Esophagus muscularis mucosa (tissue), 4 donors: Measurements from ENCODE around the gene RALGAPA1. TPM values are rescaled to one million over a fixed set of nuclear protein-coding genes. Genes with fewer than 3 reads are reported as not detected.
"Not testable (repeated sequence)": the region's sequence is repeated elsewhere in the genome, so short reads cannot be mapped to it uniquely, and the experiment has no call there.

Experiments used
- DNase-seq: peaks from one replicate; pipeline ENCODE4 v3.0.0-alpha.2; 2017; ENCODE audit errors: extremely low spot score
- H3K27ac ChIP-seq, 4 donors: fragments of 200-600 bp; sonication (generic); replicated peaks in 1 of 4; 1 replicate in 3 of 4; 2 replicates in 1 of 4; pipeline ENCODE4 v1.5.1; 2016 to 2019; ENCODE audit warnings: mild to moderate bottlenecking in 1 of 4
- H3K27me3 ChIP-seq, 4 donors: fragments of 200-600 bp; sonication (generic); one replicate each; pipeline versions ENCODE4 v1.5.1 to v1.6.0; 2016 to 2019
- H3K36me3 ChIP-seq, 4 donors: fragments of 200-600 bp; sonication (generic); one replicate each; pipeline ENCODE4 v1.5.1; 2016 to 2019
- H3K4me1 ChIP-seq, 4 donors: fragments of 200-600 bp; sonication (generic); one replicate each; pipeline ENCODE4 v1.5.1; 2016 to 2019
- H3K4me3 ChIP-seq, 4 donors: fragments of 200-600 bp; sonication (generic); 1 replicate in 2 of 4; 2 replicates in 2 of 4; pipeline ENCODE4 v1.5.1; 2016 to 2019; ENCODE audit warnings: mild to moderate bottlenecking in 4 of 4, moderate library complexity in 1 of 4
- H3K9me3 ChIP-seq, 4 donors: fragments of 200-600 bp; sonication (generic); 1 replicate in 3 of 4; 2 replicates in 1 of 4; pipeline ENCODE4 v1.5.1; 2016 to 2019
- CTCF ChIP-seq, 3 experiments: fragments of 200-600 bp in 2 of 3; fragments of 450-650 bp in 1 of 3; sonication (generic) in 2 of 3; IDR thresholded peaks; one replicate each; pipeline ENCODE4 v1.5.1; 2017 to 2019; ENCODE audit warnings: antibody characterized with exemption in 3 of 3, mild to moderate bottlenecking in 2 of 3, moderate library complexity in 1 of 3
- EP300 ChIP-seq: sonication (generic); formaldehyde crosslinking; IDR thresholded peaks from one replicate; pipeline ENCODE4 v1.6.1; 2017; ENCODE audit warnings: antibody characterized with exemption
- POLR2A ChIP-seq: fragments of 450-650 bp; IDR thresholded peaks from one replicate; pipeline ENCODE4 v1.6.1; 2017; ENCODE audit warnings: antibody characterized with exemption, moderate library complexity, mild to moderate bottlenecking, low read depth
- POLR2AphosphoS5 ChIP-seq, 2 donors: sonication (generic); formaldehyde crosslinking; IDR thresholded peaks; one replicate each; pipeline ENCODE4 v1.6.1; 2017; ENCODE audit warnings: antibody characterized with exemption in 2 of 2
- WGBS: methylation state at CpG from one replicate; pipeline ENCODE4 v1.1.5; 2018; 5-methylcytosine and 5-hydroxymethylcytosine counted together
- intact Hi-C: fragments of 100-400 bp; cut with DNase I; formaldehyde crosslinking; loops from one replicate; pipeline ENCODE4 v1.15.1; 2023
- total RNA-seq, 4 donors: library from RNA; depleted of rRNA; stranded (reverse); fragments of >200 nt; gene quantifications; one replicate each; pipeline versions ENCODE4 v1.1.0 to v1.2.1, GENCODE V29; 2016

The RALGAPA1 gene
- total RNA-seq, 4 donors from 2014 or later: 48.2 to 77.7 (median 52.1) TPM

- Histone ChIP-seq H3K9me3 (no peaks in the 10 kb centered on the region), H3K36me3 (peaks cover 22 to 57% (median 42%) of the 10 kb centered on the region in 4 donors), H3K27me3 (no peaks in the 10 kb centered on the region), H3K4me1 (no peaks in the 10 kb centered on the region), H3K27ac (no peak overlapping the region), H3K4me3 (no peak overlapping the region)
- TF ChIP-seq EP300 (no peak), CTCF (IDR thresholded peaks at IDR 0.05) (peak; percentile 45 to 70 (median 46))
- DNase-seq: no peak
- intact Hi-C loops: no loop called here
- WGBS: 3% methylated on average over 1 of the region's 1 CpG
These were observed 121.7 kb downstream of the RALGAPA1 start for GRCh38 chr14:35687335-35687939.

- H3K4me3 ChIP-seq: not testable (repeated sequence)
- WGBS: 79% methylated on average over 4 of the region's 4 CpGs
These were observed 125.4 kb downstream of the RALGAPA1 start for GRCh38 chr14:35683688-35684087.

GRCh38 chr14:35682802-35683201 is 126.3 kb downstream of the RALGAPA1 start:
- DNase-seq: no peak
- H3K9me3 ChIP-seq: no peaks in the 10 kb centered on the region
- 100% methylated on average over 2 of the region's 2 CpGs for WGBS
- peaks cover 12 to 74% (median 35%) of the 10 kb centered on the region in 4 donors for H3K36me3 ChIP-seq
- H3K4me1 ChIP-seq: no peaks in the 10 kb centered on the region
- no peak overlapping the region for H3K4me3 ChIP-seq
- intact Hi-C loops: no loop called here
- TF ChIP-seq CTCF (IDR thresholded peaks at IDR 0.05) (no peak), EP300 (no peak), POLR2A (no peak), POLR2AphosphoS5 (IDR thresholded peaks at IDR 0.05) (no peak)
- no peak overlapping the region for H3K27ac ChIP-seq
- no peaks in the 10 kb centered on the region for H3K27me3 ChIP-seq

More at GRCh38 chr14:35683688-35684087, 125.4 kb downstream of the RALGAPA1 start:
- peaks cover 19 to 74% (median 38%) of the 10 kb centered on the region in 4 donors for H3K36me3 ChIP-seq
- H3K4me1 ChIP-seq, H3K9me3 ChIP-seq, intact Hi-C loops, H3K27me3 ChIP-seq, H3K27ac ChIP-seq, DNase-seq: not testable (repeated sequence)

- no peak for DNase-seq
- intact Hi-C loops: no loop called here
- H3K4me1 ChIP-seq: no peaks in the 10 kb centered on the region
- no peaks in the 10 kb centered on the region for H3K27me3 ChIP-seq
- H3K4me3 ChIP-seq: no peak overlapping the region
- H3K36me3 ChIP-seq: peaks cover 38 to 83% (median 52%) of the 10 kb centered on the region in 4 donors
- TF ChIP-seq POLR2AphosphoS5 (IDR thresholded peaks at IDR 0.05) (no peak), EP300 (no peak), CTCF (IDR thresholded peaks at IDR 0.05) (no peak), POLR2A (no peak)
- 89% methylated on average over 1 of the region's 1 CpG for WGBS
- H3K27ac ChIP-seq: no peak overlapping the region
- H3K9me3 ChIP-seq: no peaks in the 10 kb centered on the region
These were observed 130.6 kb downstream of the RALGAPA1 start for GRCh38 chr14:35678403-35679028.

- no peak overlapping the region for H3K27ac ChIP-seq
- no peaks in the 10 kb centered on the region for H3K27me3 ChIP-seq
- peaks cover 32 to 77% (median 52%) of the 10 kb centered on the region in 4 donors for H3K36me3 ChIP-seq
- no peak for DNase-seq
- no peaks in the 10 kb centered on the region for H3K4me1 ChIP-seq
- WGBS: 81% methylated on average over 3 of the region's 3 CpGs
- intact Hi-C loops: no loop called here
- H3K9me3 ChIP-seq: no peaks in the 10 kb centered on the region
- TF ChIP-seq EP300: no peak
- no peak for TF ChIP-seq POLR2AphosphoS5 (IDR thresholded peaks at IDR 0.05)
- H3K4me3 ChIP-seq: no peak overlapping the region
These were observed 139.3 kb downstream of the RALGAPA1 start for GRCh38 chr14:35669782-35670181.
